GM15510 (cell line): ENCODE measurements around the gene ELOB.

ENCODE experiments used
- POLR2A ChIP-seq: IDR thresholded peaks from 3 replicates; pipeline ENCODE4 v1.6.1; 2011; ENCODE audit warnings: borderline replicate concordance; ENCODE audit not compliant: insufficient read length; ENCODE audit errors: extremely low read depth

The ELOB gene

DNA sequence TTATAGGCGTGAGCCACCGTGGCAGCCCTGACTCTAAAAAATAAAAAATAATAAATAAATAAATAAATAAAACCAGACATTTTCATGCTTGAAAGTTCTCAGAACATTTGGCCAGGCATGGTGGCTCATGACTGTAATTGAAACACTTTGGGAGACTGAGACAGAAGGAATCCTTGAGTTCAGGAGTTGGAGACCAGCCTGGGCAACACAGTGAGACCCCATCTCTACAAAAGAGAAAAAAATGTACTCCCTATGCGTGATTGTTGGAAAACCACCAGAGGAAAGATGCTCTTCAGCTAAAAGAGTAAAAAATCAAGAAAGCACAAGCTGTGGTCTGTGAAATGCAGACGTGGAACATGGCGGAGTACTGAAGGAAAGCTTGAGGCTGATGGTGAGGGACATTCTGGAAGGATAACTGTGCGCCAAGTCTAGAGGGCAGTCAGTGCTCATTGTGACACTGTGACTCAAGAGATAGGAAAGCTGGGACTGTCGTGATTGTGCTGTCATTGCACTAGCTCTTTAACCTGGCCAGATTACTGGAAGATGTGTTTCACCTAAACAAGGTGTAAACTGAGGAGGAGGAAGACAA lies 52.9 kb downstream of the ELOB start:
- no peak for TF ChIP-seq POLR2A
